WTC11 (cell line): ENCODE data around the gene GPR37. TPM values are rescaled to one million over a fixed set of nuclear protein-coding genes. Genes with fewer than 3 reads are reported as not detected.
A peak's percentile ranks its signal among the peaks of the same experiment; 100 is the strongest.

Source experiments
- ATAC-seq: fragments of 200-7000 bp; cut with Tn5 transposase; 2 replicates; pipeline ENCODE4 v1.10.0; 2021; ENCODE audit warnings: mild to moderate bottlenecking, moderate library complexity
- CTCF ChIA-PET: fragments of 300-600 bp; sonication (Branson Sonifier 250); formaldehyde crosslinking; loops from one replicate; lab custom pipeline; 2021; ENCODE audit warnings: antibody characterized with exemption; lab: Charles Lee
- POLR2A ChIA-PET: fragments of 350-600 bp; sonication (Branson Sonifier 250); formaldehyde crosslinking; loops from one replicate; lab custom pipeline; 2021; ENCODE audit warnings: antibody characterized with exemption; lab: Charles Lee
- DNase-seq: peaks from one replicate; pipeline ENCODE4 v3.0.0; 2021; ENCODE audit warnings: low spot score
- H3K27ac Mint-ChIP-seq: 2 replicates; pipeline ENCODE4 v1.8.0; 2021; ENCODE audit warnings: mixed read lengths
- H3K27me3 Mint-ChIP-seq: 2 replicates; pipeline ENCODE4 v1.8.0; 2021; ENCODE audit warnings: low read depth, mild to moderate bottlenecking, moderate library complexity, mixed read lengths
- H3K36me3 Mint-ChIP-seq: 2 replicates; pipeline ENCODE4 v1.8.0; 2021; ENCODE audit warnings: mixed read lengths
- H3K4me1 Mint-ChIP-seq: 2 replicates; pipeline ENCODE4 v1.8.0; 2022; ENCODE audit warnings: mixed read lengths
- H3K4me3 Mint-ChIP-seq: 2 replicates; pipeline ENCODE4 v1.8.0; 2021; ENCODE audit warnings: mild to moderate bottlenecking, moderate library complexity, mixed read lengths
- H3K9me3 Mint-ChIP-seq: 2 replicates; pipeline ENCODE4 v1.8.0; 2021; ENCODE audit warnings: mixed read lengths
- ARID4B ChIP-seq: sonication (generic); formaldehyde crosslinking; IDR thresholded peaks from 2 replicates; pipeline ENCODE4 v1.8.0; 2023; ENCODE audit warnings: missing genetic modification reagents, mild to moderate bottlenecking, borderline replicate concordance
- CREM ChIP-seq: sonication (generic); formaldehyde crosslinking; IDR thresholded peaks from 2 replicates; pipeline ENCODE4 v1.8.1; 2022; ENCODE audit warnings: mild to moderate bottlenecking, missing genetic modification reagents, moderate library complexity
- ELF4 ChIP-seq: sonication (generic); formaldehyde crosslinking; IDR thresholded peaks from 2 replicates; pipeline ENCODE4 v1.8.1; 2022; ENCODE audit warnings: low read depth, mild to moderate bottlenecking, moderate library complexity, missing genetic modification reagents
- HMGA2 ChIP-seq: fragments of 250-450 bp; sonication (Bioruptor Pico); IDR thresholded peaks from 2 replicates; pipeline ENCODE4 v1.4.0; 2021; ENCODE audit warnings: mild to moderate bottlenecking, moderate library complexity
- HMGXB4 ChIP-seq: sonication (generic); formaldehyde crosslinking; IDR thresholded peaks from 2 replicates; pipeline ENCODE4 v1.8.1; 2023; ENCODE audit warnings: mild to moderate bottlenecking, moderate library complexity, missing genetic modification reagents
- JUN ChIP-seq: sonication (generic); formaldehyde crosslinking; IDR thresholded peaks from 2 replicates; pipeline ENCODE4 v1.8.0; 2023; ENCODE audit warnings: mild to moderate bottlenecking, missing genetic modification reagents
- KAT7 ChIP-seq: sonication (generic); formaldehyde crosslinking; IDR thresholded peaks from 2 replicates; pipeline ENCODE4 v1.8.1; 2023; ENCODE audit warnings: missing genetic modification reagents, mild to moderate bottlenecking, borderline replicate concordance
- MAX ChIP-seq: sonication (generic); formaldehyde crosslinking; IDR thresholded peaks from 2 replicates; pipeline ENCODE4 v1.8.0; 2022; ENCODE audit warnings: mild to moderate bottlenecking, missing genetic modification reagents
- NFATC4 ChIP-seq: fragments of 250-450 bp; sonication (Bioruptor Pico); IDR thresholded peaks from 2 replicates; pipeline ENCODE4 v1.9.0; 2021; ENCODE audit warnings: mild to moderate bottlenecking
- NR1H2 ChIP-seq: sonication (generic); formaldehyde crosslinking; IDR thresholded peaks from 2 replicates; pipeline ENCODE4 v1.9.0; 2021; ENCODE audit warnings: mild to moderate bottlenecking, moderate library complexity, missing genetic modification reagents
- NR2C2 ChIP-seq: sonication (generic); formaldehyde crosslinking; IDR thresholded peaks from 2 replicates; pipeline ENCODE4 v1.8.0; 2022; ENCODE audit warnings: mild to moderate bottlenecking, missing genetic modification reagents
- NR3C1 ChIP-seq: sonication (generic); formaldehyde crosslinking; conservative IDR thresholded peaks from 2 replicates; pipeline ENCODE4 v1.8.1; 2023; ENCODE audit warnings: low read depth, mild to moderate bottlenecking, missing genetic modification reagents
- OVOL2 ChIP-seq: fragments of 250-450 bp; sonication (Bioruptor Pico); IDR thresholded peaks from 2 replicates; pipeline ENCODE4 v1.9.0; 2021; ENCODE audit warnings: mild to moderate bottlenecking, borderline replicate concordance
- PREB ChIP-seq: sonication (generic); formaldehyde crosslinking; IDR thresholded peaks from 2 replicates; pipeline ENCODE4 v1.8.1; 2022; ENCODE audit warnings: mild to moderate bottlenecking, missing genetic modification reagents, moderate library complexity, borderline replicate concordance
- SOX15 ChIP-seq: fragments of 250-450 bp; sonication (Bioruptor Pico); IDR thresholded peaks from 2 replicates; pipeline ENCODE4 v1.9.0; 2021; ENCODE audit warnings: mild to moderate bottlenecking
- SP1 ChIP-seq: sonication (generic); formaldehyde crosslinking; conservative IDR thresholded peaks from 2 replicates; pipeline ENCODE4 v1.8.1; 2022; ENCODE audit warnings: missing genetic modification reagents
- ZBTB21 ChIP-seq: sonication (generic); formaldehyde crosslinking; IDR thresholded peaks from 2 replicates; pipeline ENCODE4 v1.8.1; 2023; ENCODE audit warnings: mild to moderate bottlenecking, missing genetic modification reagents, borderline replicate concordance
- ZNF138 ChIP-seq: sonication (generic); formaldehyde crosslinking; conservative IDR thresholded peaks from 2 replicates; pipeline ENCODE4 v1.8.1; 2022; ENCODE audit warnings: mild to moderate bottlenecking, moderate library complexity, missing genetic modification reagents
- ZNF532 ChIP-seq: fragments of 250-450 bp; sonication (Bioruptor Pico); IDR thresholded peaks from 2 replicates; pipeline ENCODE4 v1.9.0; 2021; ENCODE audit warnings: mild to moderate bottlenecking, borderline replicate concordance
- ZNF671 ChIP-seq: fragments of 250-450 bp; sonication (Bioruptor Pico); IDR thresholded peaks from 2 replicates; pipeline ENCODE4 v1.8.0; 2021; ENCODE audit warnings: mild to moderate bottlenecking
- total RNA-seq: library from RNA; stranded (reverse); gene quantifications from 3 replicates; pipeline ENCODE4 v1.2.3, GENCODE V29; 2021
- TF ChIP-seq, protein P1 (sequence below): fragments of 250-450 bp; sonication (Bioruptor Pico); IDR thresholded peaks from 2 replicates; pipeline ENCODE4 v2.1.2; 2022; ENCODE audit warnings: mild to moderate bottlenecking, moderate library complexity

GPR37 gene
- total RNA-seq, 1 experiment from 2014 or later, result 20.4 TPM

GRCh38 chr7:124776153-124776552 lies 10.6 kb upstream of the GPR37 start:
- no peak overlapping the region for H3K27ac Mint-ChIP-seq
- POLR2A ChIA-PET, result no interaction called here

DNA sequence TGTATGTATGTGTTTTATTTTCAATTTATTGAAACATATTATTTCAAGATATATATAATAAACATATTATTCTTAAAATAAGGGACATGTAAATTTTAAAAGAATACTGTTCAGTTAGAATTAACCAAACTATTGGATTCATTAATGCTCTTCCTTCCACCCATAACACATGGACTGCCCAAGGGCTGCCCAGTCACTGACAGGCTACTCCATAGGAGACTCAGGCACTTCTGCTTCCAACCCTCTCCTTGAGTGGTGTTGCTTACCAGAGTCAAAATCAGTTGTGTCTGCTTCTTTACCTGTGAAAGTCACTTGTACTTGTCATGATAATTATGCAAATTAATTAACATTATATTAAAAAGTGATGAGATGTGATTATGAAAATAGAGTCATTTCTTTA lies 9.8 kb upstream of the GPR37 start:
- no peaks in the 10 kb centered on the region for H3K9me3 Mint-ChIP-seq
- no peak overlapping the region for H3K27ac Mint-ChIP-seq
- no peaks in the 10 kb centered on the region for H3K36me3 Mint-ChIP-seq
- DNase-seq, result no peak
- peaks cover 7% of the 10 kb centered on the region for H3K4me1 Mint-ChIP-seq
- no peaks in the 10 kb centered on the region for H3K27me3 Mint-ChIP-seq
- H3K4me3 Mint-ChIP-seq, result no peak overlapping the region
- ChIA-PET POLR2A (no interaction called here), CTCF (no interaction called here)
- TF ChIP-seq ZNF532 (CRISPR knock-in tag), result no peak
- TF ChIP-seq NR3C1 (CRISPR knock-in tag), result no peak
- 0 out of 2 replicates have a peak, but pooled peaks have one; percentile 13 for TF ChIP-seq HMGA2 (CRISPR knock-in tag)
- TF ChIP-seq, all 79 proteins: peak for 1
- ATAC-seq, result no peak

More at GRCh38 chr7:124776153-124776552, 10.6 kb upstream of the GPR37 start:
- TF ChIP-seq ZBTB21 (no peak), CREM (CRISPR knock-in tag) (no peak), NR1H2 (no peak)
- TF ChIP-seq, protein P1, sequence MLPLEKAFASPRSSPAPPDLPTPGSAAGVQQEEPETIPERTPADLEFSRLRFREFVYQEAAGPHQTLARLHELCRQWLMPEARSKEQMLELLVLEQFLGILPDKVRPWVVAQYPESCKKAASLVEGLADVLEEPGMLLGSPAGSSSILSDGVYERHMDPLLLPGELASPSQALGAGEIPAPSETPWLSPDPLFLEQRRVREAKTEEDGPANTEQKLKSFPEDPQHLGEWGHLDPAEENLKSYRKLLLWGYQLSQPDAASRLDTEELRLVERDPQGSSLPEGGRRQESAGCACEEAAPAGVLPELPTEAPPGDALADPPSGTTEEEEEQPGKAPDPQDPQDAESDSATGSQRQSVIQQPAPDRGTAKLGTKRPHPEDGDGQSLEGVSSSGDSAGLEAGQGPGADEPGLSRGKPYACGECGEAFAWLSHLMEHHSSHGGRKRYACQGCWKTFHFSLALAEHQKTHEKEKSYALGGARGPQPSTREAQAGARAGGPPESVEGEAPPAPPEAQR (CRISPR knock-in tag), result no peak
- TF ChIP-seq, all 79 proteins: peak for 0
- Mint-ChIP-seq H3K36me3 (no peaks in the 10 kb centered on the region), H3K27me3 (no peaks in the 10 kb centered on the region), H3K4me3 (no peak overlapping the region), H3K4me1 (peaks cover 2% of the 10 kb centered on the region), H3K9me3 (no peaks in the 10 kb centered on the region)
- DNase-seq, result no peak
- ATAC-seq, result no peak
- CTCF ChIA-PET, result no interaction called here

DNA sequence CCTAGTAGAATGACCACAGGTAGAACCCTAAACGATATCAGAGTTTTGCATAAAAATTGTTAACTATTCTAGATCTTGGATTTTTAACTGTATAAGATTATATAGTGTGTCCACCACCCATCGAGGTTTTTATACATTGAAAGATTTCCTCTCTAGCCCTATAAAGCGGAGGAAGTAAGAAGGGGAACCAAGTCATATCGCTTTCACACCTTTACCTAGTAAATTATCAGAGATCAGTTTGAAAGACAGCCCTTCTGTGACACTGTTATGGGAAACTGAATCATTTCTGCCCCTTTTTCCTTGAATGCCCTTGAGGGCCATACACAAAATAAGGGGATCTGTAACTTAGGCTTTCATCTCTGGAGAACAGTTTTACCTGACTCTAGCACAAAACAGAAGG lies 8.3 kb upstream of the GPR37 start:
- CTCF ChIA-PET, result no interaction called here
- Mint-ChIP-seq H3K4me1 (peaks cover 11% of the 10 kb centered on the region), H3K4me3 (no peak overlapping the region), H3K36me3 (no peaks in the 10 kb centered on the region), H3K27ac (no peak overlapping the region), H3K9me3 (no peaks in the 10 kb centered on the region), H3K27me3 (no peaks in the 10 kb centered on the region)
- no peak for ATAC-seq
- POLR2A ChIA-PET, result no interaction called here
- DNase-seq, result no peak
- TF ChIP-seq ARID4B (CRISPR knock-in tag) (no peak), KAT7 (CRISPR knock-in tag) (no peak), SOX15 (CRISPR knock-in tag) (no peak), PREB (CRISPR knock-in tag) (no peak), NR2C2 (no peak), ZNF671 (CRISPR knock-in tag) (no peak), NFATC4 (CRISPR knock-in tag) (no peak), SP1 (CRISPR knock-in tag) (no peak), HMGXB4 (no peak), OVOL2 (CRISPR knock-in tag) (no peak), JUN (CRISPR knock-in tag) (no peak), MAX (no peak), ELF4 (no peak), ZNF138 (CRISPR knock-in tag) (no peak)
